HG03045 (cell line): Measurements from ENCODE around the gene KATNIP.
"Not testable (repeated sequence)": the region's sequence is repeated elsewhere in the genome, so short reads cannot be mapped to it uniquely, and the experiment has no call there.

Experiments used
- ATAC-seq: cut with Tn5 transposase; IDR thresholded peaks from one replicate; pipeline ENCODE4 v1.9.1; 2021; ENCODE audit warnings: mild to moderate bottlenecking, moderate library complexity; ENCODE audit not compliant: unreplicated experiment

The KATNIP gene

GRCh38 chr16:27534256-27534655, 15.7 kb upstream of the KATNIP start:
- no peak for ATAC-seq

GRCh38 chr16:27538528-27538927, 11.4 kb upstream of the KATNIP start:
- no peak for ATAC-seq

DNA sequence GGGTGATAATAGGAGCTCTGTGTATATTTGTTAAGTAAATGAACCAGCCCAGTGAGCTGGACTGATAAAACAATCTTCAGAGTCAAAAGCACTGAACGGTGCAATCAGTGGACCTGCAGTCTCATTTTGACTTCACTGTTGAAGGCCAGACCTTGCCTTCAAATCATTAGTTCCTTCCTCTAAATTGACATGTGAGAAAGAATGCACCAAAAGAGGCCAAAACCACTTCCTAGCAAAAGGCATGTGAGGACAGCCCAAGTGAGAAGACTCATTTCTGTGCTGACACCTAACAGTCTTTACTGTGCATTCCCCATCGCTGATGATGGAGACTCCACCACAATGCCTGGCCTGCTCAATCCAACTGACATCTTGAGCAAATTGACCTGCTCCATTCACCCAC, 10.8 kb upstream of the KATNIP start:
- no peak for ATAC-seq

- no peak for ATAC-seq
Measured at GRCh38 chr16:27539636-27540035, 10.3 kb upstream of the KATNIP start.

- ATAC-seq: no peak
Measured at GRCh38 chr16:27543801-27544200, 6.1 kb upstream of the KATNIP start.

DNA sequence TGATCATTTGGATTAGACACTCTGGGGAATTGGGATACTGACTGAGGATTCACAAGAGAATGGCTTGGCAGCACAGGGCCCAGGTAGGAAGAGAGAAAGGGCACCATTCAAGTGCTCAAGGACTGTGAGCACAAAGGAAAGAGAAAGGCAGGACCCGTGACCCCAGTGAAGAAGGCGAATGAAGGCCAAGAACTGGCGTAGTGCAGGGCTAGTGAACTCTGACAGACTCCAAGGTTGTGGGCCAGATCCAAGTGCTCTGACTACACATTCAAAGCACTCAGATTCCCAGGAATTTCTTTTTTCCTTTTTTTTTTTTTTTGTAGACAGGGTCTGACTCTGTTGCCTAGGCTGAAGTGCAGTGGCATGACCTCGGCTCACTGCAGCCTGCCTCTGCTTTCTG, 5.3 kb upstream of the KATNIP start:
- no peak for ATAC-seq

DNA sequence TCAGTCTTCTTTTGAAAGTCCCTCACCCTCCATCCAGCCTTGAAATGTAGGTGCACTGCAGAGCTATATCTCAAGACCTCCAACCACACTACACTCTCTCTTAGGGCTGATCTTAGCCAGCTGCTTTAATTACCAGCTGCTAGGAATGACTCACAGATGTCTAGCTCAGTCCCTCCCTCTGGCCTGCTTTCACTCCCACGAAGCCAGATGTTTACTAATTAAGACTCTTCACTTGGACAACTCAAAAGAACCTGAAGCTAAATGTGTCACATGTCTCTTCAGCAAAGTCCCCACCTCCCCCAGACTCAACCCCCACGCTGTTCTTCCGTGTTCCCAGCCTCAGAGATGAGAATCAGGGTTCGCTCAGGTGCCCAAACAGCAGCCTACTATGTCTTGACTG, 2.8 kb upstream of the KATNIP start:
- ATAC-seq: no peak

- no peak for ATAC-seq
Measured at GRCh38 chr16:27547851-27548250, 2.1 kb upstream of the KATNIP start.

- ATAC-seq: peak; percentile 27
Measured at GRCh38 chr16:27549464-27549745, 539 bp upstream of the KATNIP start.

GRCh38 chr16:27550582-27550920, 607 bp downstream of the KATNIP start:
- no peak for ATAC-seq

- no peak for ATAC-seq
Measured at GRCh38 chr16:27551036-27551435, 1.1 kb downstream of the KATNIP start.

GRCh38 chr16:27556471-27556870, 6.5 kb downstream of the KATNIP start:
- no peak for ATAC-seq

- no peak for ATAC-seq
Measured at GRCh38 chr16:27558434-27558833, 8.5 kb downstream of the KATNIP start.

DNA sequence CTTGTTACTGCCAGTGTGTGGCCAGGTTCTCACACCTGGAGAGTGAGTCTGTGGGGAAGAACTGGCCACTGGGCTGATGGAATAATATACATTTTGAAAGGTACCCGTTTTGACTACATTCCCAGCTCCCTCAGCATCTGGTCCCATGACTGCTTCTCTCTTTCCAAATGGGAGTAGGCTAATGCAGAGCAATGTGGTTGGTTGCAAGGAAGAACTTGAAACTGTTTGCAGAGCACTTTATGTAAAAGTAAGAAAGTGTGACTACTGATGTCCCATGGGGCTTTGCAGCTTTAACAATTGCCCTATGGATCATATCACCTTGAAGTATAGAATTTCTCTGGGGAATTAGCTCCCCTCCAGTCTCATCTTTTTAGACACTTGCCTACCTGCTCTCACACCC, 9.0 kb downstream of the KATNIP start:
- no peak for ATAC-seq

DNA sequence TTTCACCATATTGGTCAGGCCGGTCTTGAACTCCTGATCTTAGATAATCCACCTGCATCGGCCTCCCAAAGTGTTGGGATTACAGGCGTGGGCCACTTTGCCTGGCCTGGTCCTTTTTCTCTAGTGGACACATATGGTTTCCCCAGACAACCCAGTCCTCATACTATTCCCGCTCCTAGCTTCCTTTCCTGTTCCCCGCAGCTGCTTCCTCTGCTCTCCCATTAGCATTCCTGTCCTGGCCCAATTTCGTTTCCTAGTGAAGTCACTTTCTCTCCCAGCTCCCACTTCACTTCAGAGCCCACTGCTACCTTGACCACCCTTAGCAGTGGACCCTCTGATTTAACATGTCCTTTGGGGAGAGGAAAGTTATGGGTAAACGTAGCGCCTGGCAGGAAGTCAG, 11.3 kb downstream of the KATNIP start:
- no peak for ATAC-seq

DNA sequence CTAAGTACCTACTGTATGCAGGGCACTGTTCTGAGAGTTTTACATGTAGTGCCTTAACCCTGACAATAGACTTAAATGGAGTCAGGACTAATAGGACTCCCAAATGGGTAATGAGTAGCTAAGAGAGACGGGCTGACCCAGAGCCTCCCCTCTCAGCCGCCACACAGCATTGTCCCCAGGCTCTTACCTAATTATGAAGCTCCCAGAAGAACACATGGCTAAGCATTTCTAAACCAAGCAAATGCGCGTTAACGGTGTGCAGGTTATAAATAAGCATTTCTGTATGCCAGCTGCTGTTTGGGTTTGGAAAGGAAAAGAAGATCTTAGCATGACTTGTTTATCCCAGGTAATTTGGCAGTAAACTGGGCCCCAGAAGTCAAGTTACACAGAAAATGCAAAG, 14.3 kb downstream of the KATNIP start:
- ATAC-seq: no peak

GRCh38 chr16:27566417-27566816, 16.5 kb downstream of the KATNIP start:
- ATAC-seq: no peak

GRCh38 chr16:27568077-27568476, 18.1 kb downstream of the KATNIP start:
- ATAC-seq: no peak

DNA sequence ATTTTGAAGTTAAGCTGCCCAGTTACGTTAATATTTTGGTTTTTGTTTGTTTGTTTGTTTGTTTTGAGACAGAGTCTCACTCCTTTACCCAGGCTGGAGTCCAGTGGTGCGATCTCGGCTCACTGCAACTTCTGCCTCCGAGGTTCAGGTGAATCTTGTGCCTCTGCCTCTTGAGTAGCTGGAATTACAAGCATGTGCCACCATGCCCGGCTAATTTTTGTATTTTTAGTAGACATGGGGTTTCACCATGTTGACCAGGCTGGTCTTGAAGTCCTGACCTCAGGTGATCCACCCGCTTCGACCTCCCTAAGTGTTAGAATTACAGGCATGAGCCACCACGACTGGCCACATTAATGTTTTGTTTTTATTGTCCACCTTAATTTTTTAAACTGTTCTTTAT, 21.0 kb downstream of the KATNIP start:
- ATAC-seq: not testable (repeated sequence)

DNA sequence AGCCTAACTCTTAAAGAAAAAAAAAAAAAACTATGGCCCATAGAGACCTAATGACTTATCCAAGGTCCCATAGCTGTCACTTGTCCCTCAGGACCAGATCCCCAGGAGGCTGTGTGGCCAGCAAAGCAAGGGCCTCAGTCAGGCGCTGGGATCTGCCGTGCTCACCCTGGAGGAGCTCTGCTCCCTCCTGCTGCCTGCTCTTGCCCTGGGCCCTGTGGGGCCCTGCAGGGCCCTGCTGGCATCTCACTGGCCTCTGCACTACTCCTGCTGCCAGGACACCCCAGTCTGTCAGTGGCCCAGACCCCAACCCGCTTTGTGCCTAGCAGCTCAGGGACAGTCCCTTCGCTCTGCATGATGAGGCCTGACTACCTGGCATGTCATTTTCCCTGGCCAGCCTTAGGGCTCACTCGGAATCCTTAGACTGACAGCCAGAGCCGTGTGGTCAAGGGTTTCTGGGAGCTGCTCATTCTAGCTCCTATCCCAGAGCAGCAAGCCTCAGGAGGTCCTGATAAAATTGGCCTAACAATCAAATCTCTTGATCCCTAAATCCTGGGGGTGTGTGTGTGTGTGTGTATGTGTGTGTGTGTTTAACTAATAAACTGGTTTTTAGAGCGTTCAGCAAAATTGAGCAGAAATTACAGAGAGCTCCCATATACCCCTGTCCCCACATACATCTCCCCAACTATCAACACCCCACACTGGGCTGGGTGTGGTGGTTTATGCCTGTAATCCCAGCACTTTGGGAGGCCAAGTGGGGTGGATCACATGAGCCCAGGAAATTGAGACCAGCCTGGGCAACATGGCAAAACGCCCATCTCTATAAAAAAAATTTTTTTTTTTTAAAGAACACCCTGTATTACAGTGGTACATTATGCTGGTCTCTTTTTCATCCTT, 21.7 kb downstream of the KATNIP start:
- ATAC-seq: no peak

DNA sequence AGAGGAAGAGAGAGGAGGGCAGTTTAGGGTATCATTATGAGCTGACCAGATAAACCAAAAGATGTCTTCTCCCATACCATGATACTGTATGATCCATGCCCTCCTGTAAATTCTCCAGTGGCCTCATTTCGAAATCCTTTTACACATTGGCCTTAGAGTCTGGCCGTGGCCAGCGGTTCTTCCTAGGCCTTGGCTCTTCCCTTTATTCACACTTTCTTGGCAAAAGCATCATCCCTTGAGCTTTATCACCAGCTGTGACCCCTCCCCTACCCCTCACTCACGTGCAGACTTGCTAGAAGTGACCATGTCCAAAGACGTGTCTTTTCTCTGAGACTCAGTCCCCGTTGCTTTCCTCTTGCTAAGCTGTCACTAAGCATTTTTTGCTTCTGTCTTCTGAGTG, 22.8 kb downstream of the KATNIP start:
- no peak for ATAC-seq

GRCh38 chr16:27576729-27577128, 26.8 kb downstream of the KATNIP start:
- ATAC-seq: no peak
